ENCODE measurements around the gene PCBP1.

Gene PCBP1

GRCh38 chr2:70121627-70122372, 34.5 kb downstream of the PCBP1 start:
- TF ChIP-seq CTCF (IDR thresholded peaks at IDR 0.05; ENCODE audit: low read depth, low read length) = no peak
- DNase-seq (ENCODE audit: low read depth in 2 of 2) = no peak
- no peak overlapping the region for H3K4me3 ChIP-seq (replicated peaks in 1 of 2; ENCODE audit: low read depth in 2 of 2, low read length in 2 of 2)

GRCh38 chr2:70122470-70122869, 35.2 kb downstream of the PCBP1 start:
- no peak overlapping the region for H3K4me3 ChIP-seq (replicated peaks in 1 of 2; ENCODE audit: low read depth in 2 of 2, low read length in 2 of 2)

GRCh38 chr2:70123051-70123828, 36.0 kb downstream of the PCBP1 start:
- DNase-seq (ENCODE audit: low read depth in 2 of 2) = peak; percentile 37 to 81
- no peak overlapping the region for H3K4me3 ChIP-seq (replicated peaks in 1 of 2; ENCODE audit: low read depth in 2 of 2, low read length in 2 of 2)
- TF ChIP-seq CTCF (IDR thresholded peaks at IDR 0.05; ENCODE audit: low read depth, low read length) = no peak

More at GRCh38 chr2:70122470-70122869, 35.2 kb downstream of the PCBP1 start:
- no peak for TF ChIP-seq CTCF (IDR thresholded peaks at IDR 0.05; ENCODE audit: low read depth, low read length)
- DNase-seq (ENCODE audit: low read depth in 2 of 2) = no peak

- peak overlapping the region; percentile 47 to 48 for H3K4me3 ChIP-seq (replicated peaks in 1 of 2; ENCODE audit: low read depth in 2 of 2, low read length in 2 of 2)
- DNase-seq (ENCODE audit: low read depth in 2 of 2) = no peak
- TF ChIP-seq CTCF (IDR thresholded peaks at IDR 0.05; ENCODE audit: low read depth, low read length) = no peak
Measured at GRCh38 chr2:70123829-70124116, 36.5 kb downstream of the PCBP1 start.

- DNase-seq (ENCODE audit: low read depth in 2 of 2) = peak; percentile 60 to 61
- H3K4me3 ChIP-seq (replicated peaks in 1 of 2; ENCODE audit: low read depth in 2 of 2, low read length in 2 of 2) = peak overlapping the region; percentile 44 to 48
- no peak for TF ChIP-seq CTCF (IDR thresholded peaks at IDR 0.05; ENCODE audit: low read depth, low read length)
Measured at GRCh38 chr2:70124983-70125480, 37.8 kb downstream of the PCBP1 start.

- peak overlapping the region; percentile 44 to 48 for H3K4me3 ChIP-seq (replicated peaks in 1 of 2; ENCODE audit: low read depth in 2 of 2, low read length in 2 of 2)
- no peak for DNase-seq (ENCODE audit: low read depth in 2 of 2)
- TF ChIP-seq CTCF (IDR thresholded peaks at IDR 0.05; ENCODE audit: low read depth, low read length) = no peak
Measured at GRCh38 chr2:70125498-70125898, 38.2 kb downstream of the PCBP1 start.
